ENCODE data around the gene HOXC9.

HOXC9 gene

GRCh38 chr12:54000116-54001114, at the start of gene HOXC9:
HOXC9 (plus strand) TSS chr12:54000161; CDS start chr12:54000189, 28 bp downstream.
- no peak for DNase-seq (ENCODE audit: extremely low read depth in 1 of 2, low read depth in 1 of 2)

- no peak for DNase-seq (ENCODE audit: extremely low read depth in 1 of 2, low read depth in 1 of 2)
Observed at GRCh38 chr12:53950437-53950773, 49.6 kb upstream of the HOXC9 start.

GRCh38 chr12:53950789-53951576, 49.0 kb upstream of the HOXC9 start:
- no peak for DNase-seq (ENCODE audit: extremely low read depth in 1 of 2, low read depth in 1 of 2)

GRCh38 chr12:53951577-53952334, 48.2 kb upstream of the HOXC9 start:
- no peak for DNase-seq (ENCODE audit: extremely low read depth in 1 of 2, low read depth in 1 of 2)

GRCh38 chr12:53952335-53952694, 47.6 kb upstream of the HOXC9 start:
- no peak for DNase-seq (ENCODE audit: extremely low read depth in 1 of 2, low read depth in 1 of 2)

- no peak for DNase-seq (ENCODE audit: extremely low read depth in 1 of 2, low read depth in 1 of 2)
Observed at GRCh38 chr12:53952871-53953734, 46.9 kb upstream of the HOXC9 start.

- no peak for DNase-seq (ENCODE audit: extremely low read depth in 1 of 2, low read depth in 1 of 2)
Observed at GRCh38 chr12:53953831-53954693, 45.9 kb upstream of the HOXC9 start.

GRCh38 chr12:53954694-53955035, 45.3 kb upstream of the HOXC9 start, which contains the start of gene HOXC12:
HOXC12 (plus strand) TSS chr12:53954903; CDS start chr12:53954930, 27 bp downstream.
- no peak for DNase-seq (ENCODE audit: extremely low read depth in 1 of 2, low read depth in 1 of 2)

GRCh38 chr12:53955036-53955775, 44.8 kb upstream of the HOXC9 start:
- no peak for DNase-seq (ENCODE audit: extremely low read depth in 1 of 2, low read depth in 1 of 2)

- DNase-seq (ENCODE audit: extremely low read depth in 1 of 2, low read depth in 1 of 2): no peak
Observed at GRCh38 chr12:53955776-53956250, 44.1 kb upstream of the HOXC9 start.

- no peak for DNase-seq (ENCODE audit: extremely low read depth in 1 of 2, low read depth in 1 of 2)
Observed at GRCh38 chr12:53956251-53956887, 43.6 kb upstream of the HOXC9 start.

- no peak for DNase-seq (ENCODE audit: extremely low read depth in 1 of 2, low read depth in 1 of 2)
Observed at GRCh38 chr12:53956914-53957536, 42.9 kb upstream of the HOXC9 start.

- no peak for DNase-seq (ENCODE audit: extremely low read depth in 1 of 2, low read depth in 1 of 2)
Observed at GRCh38 chr12:53958128-53958527, 41.8 kb upstream of the HOXC9 start.

- DNase-seq (ENCODE audit: extremely low read depth in 1 of 2, low read depth in 1 of 2): no peak
Observed at GRCh38 chr12:53959314-53959713, 40.6 kb upstream of the HOXC9 start.

GRCh38 chr12:53960187-53961024, 39.6 kb upstream of the HOXC9 start:
- no peak for DNase-seq (ENCODE audit: extremely low read depth in 1 of 2, low read depth in 1 of 2)

GRCh38 chr12:53961025-53961761, 38.8 kb upstream of the HOXC9 start:
- DNase-seq (ENCODE audit: extremely low read depth in 1 of 2, low read depth in 1 of 2): no peak
